GM12891 (cell line): ENCODE measurements around the gene SIPA1L3.
A peak's percentile ranks its signal among the peaks of the same experiment; 100 is the strongest.

ENCODE experiments used
- DNase-seq: peaks from one replicate; pipeline ENCODE4 v3.0.0; 2011; ENCODE audit warnings: low spot score; ENCODE audit not compliant: insufficient read length
- FAIRE-seq: peaks from 2 replicates; lab custom pipeline; 2011; peaks lifted over from hg19 to GRCh38; lab: Jason Lieb, UNC
- PAX5 ChIP-seq: IDR thresholded peaks from 2 replicates; pipeline ENCODE4 v1.6.1; 2011; ENCODE audit warnings: low read length, moderate library complexity, mild to moderate bottlenecking; ENCODE audit not compliant: insufficient read depth, severe bottlenecking
- POLR2A ChIP-seq: IDR thresholded peaks from 2 replicates; pipeline ENCODE4 v1.6.1; 2011; ENCODE audit warnings: low read depth, low read length, control low read depth
- POLR2AphosphoS5 ChIP-seq: IDR thresholded peaks from 2 replicates; pipeline ENCODE4 v1.6.1; 2011; ENCODE audit warnings: low read depth, low read length, control low read depth
- POU2F2 ChIP-seq: IDR thresholded peaks from 2 replicates; pipeline ENCODE4 v1.6.1; 2011; ENCODE audit warnings: low read depth, mild to moderate bottlenecking, control low read depth, low read length, moderate library complexity
- SPI1 ChIP-seq: IDR thresholded peaks from 2 replicates; pipeline ENCODE4 v1.6.1; 2011; ENCODE audit warnings: low read depth, low read length, control low read depth
- TAF1 ChIP-seq: IDR thresholded peaks from 2 replicates; pipeline ENCODE4 v1.6.1; 2011; ENCODE audit warnings: low read depth, low read length, control low read depth

The SIPA1L3 gene

DNA sequence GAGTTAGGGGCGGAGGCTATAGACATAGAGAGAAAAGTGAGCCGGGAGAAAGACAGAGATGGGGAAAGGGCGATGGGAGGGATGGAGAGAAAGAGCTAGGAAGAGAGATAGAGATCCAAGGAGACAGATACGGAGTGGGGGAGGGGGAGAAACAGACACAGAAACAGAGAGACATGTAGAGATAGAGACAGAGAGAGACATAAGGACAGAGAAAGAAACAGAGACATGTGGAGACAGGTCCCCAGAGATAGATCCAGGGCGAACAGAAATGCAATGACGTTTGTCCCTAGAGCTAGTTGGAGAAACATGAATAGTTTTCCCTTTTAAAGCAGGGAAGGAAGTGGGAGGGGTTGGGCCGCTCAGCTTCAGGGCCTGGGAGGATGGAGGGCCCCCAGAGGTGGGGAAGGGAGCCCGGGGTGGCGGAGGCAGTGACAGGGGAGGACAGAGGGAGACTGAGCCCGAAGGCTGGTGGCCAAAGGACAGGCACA is 344.6 kb downstream of the SIPA1L3 start:
- TF ChIP-seq POLR2AphosphoS5 = no peak
- no peak for TF ChIP-seq SPI1
- no peak for TF ChIP-seq TAF1
- no peak for TF ChIP-seq POLR2A
- TF ChIP-seq PAX5 = no peak
- FAIRE-seq (no peak), DNase-seq (no peak)

DNA sequence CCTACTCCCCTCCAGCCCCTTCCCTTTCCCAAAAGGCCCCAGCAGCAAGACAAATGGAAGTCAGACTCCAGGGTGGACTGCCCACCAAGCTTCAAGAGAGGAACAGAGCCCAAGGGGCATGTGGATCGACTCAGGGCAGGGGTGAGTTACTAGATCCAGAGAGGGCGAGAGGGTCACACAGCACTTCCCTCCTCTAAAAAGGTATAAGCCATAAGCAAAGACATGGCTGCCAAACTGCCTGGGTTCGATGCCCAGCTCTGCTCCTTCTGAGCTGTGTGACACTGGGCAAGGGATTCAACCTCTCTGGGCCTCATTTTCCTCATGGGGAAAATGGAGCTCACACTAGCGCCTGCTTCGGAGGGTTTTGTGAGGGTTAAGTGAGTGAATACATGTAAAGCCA is 345.4 kb downstream of the SIPA1L3 start:
- DNase-seq (no peak), FAIRE-seq (no peak)
- no peak for TF ChIP-seq POLR2A
- no peak for TF ChIP-seq TAF1
- no peak for TF ChIP-seq POLR2AphosphoS5
- no peak for TF ChIP-seq POU2F2
- TF ChIP-seq SPI1 = no peak
- no peak for TF ChIP-seq PAX5

GRCh38 chr19:38252941-38253691 is 346.1 kb downstream of the SIPA1L3 start:
- TF ChIP-seq TAF1 (no peak), POLR2A (no peak), PAX5 (no peak), POU2F2 (no peak), POLR2AphosphoS5 (no peak), SPI1 (no peak)
- FAIRE-seq = no peak
- DNase-seq = no peak

GRCh38 chr19:38253788-38254187 is 346.8 kb downstream of the SIPA1L3 start:
- TF ChIP-seq POLR2AphosphoS5 (no peak), PAX5 (no peak), TAF1 (no peak), POU2F2 (no peak), POLR2A (no peak), SPI1 (no peak)
- DNase-seq (no peak), FAIRE-seq (peak; percentile 50)

DNA sequence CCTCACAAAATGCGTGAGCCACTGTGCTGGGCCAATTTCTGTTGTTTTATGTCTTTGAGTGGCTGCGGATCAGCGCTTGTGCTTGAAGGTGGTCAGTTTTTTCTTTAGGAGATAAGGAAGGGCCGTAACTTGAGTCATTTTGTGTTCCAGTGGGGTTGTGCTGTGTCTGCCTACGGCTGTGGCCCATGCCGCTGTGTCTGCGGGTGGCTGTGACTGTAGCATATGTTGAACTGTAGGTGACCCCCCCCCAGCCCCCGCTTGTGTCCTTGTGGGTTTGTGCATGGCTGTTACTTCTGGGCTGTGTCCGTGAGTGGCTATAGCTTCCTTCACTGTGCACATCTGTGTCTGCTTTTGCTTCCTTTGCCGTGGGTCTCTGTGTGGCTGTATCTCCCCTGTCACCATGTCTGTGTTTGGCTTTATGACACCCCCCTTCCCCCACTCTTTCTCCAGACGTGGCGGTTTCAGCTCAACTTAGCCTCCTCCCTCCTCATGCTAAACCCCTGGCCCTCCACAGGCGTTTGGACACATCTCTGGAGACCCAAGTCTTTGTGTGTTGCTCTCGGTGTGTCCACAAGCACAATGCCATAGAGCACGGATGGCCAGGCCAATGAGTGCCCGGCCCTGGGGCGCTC is 348.5 kb downstream of the SIPA1L3 start:
- FAIRE-seq (peak; percentile 54), DNase-seq (no peak)
- TF ChIP-seq POLR2AphosphoS5 (no peak), TAF1 (no peak), PAX5 (no peak), SPI1 (no peak), POU2F2 (no peak), POLR2A (no peak)
